ENCODE measurements around the gene POLR1B.

- TF ChIP-seq CTCF (conservative IDR thresholded peaks at IDR 0.05; ENCODE audit: low read length) (no peak), EZH2phosphoT487 (IDR thresholded peaks at IDR 0.05; ENCODE audit: borderline replicate concordance) (no peak)
Measured at GRCh38 chr2:112542123-112542983, at the start of gene POLR1B.

Data from Loucy (cell line).